HG02678 (cell line): ENCODE measurements around the gene RBM24.

Experiments
- ATAC-seq: cut with Tn5 transposase; IDR thresholded peaks from one replicate; pipeline ENCODE4 v1.9.1; 2021; ENCODE audit warnings: mild to moderate bottlenecking, moderate library complexity; ENCODE audit not compliant: unreplicated experiment

RBM24 gene

DNA sequence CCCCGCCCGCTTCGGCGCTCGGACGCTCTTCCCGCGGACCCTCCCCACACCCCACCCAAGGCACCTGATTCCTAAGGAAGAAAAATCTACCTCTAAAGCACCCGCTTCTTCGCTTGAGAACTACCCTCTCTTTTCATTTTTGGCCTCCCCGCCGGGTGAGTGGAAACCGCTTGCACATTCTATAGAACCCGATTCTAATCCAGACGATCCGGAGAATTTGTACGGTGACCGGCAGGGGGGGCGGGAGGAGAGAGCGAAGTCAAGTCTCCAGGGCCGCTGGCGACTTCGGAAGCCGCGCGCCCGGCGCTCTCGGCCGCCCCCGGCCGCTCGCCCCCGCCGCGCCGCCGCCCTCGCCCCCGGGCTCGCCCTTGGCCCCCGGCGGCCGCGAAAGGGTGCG lies at the start of gene RBM24:
RBM24 (plus strand) TSS at position 262 of the 397 bp plus-strand sequence. CDS start 221 bp downstream, outside the sequence.
- no peak for ATAC-seq

GRCh38 chr6:17233531-17233930 lies 47.6 kb upstream of the RBM24 start:
- no peak for ATAC-seq

DNA sequence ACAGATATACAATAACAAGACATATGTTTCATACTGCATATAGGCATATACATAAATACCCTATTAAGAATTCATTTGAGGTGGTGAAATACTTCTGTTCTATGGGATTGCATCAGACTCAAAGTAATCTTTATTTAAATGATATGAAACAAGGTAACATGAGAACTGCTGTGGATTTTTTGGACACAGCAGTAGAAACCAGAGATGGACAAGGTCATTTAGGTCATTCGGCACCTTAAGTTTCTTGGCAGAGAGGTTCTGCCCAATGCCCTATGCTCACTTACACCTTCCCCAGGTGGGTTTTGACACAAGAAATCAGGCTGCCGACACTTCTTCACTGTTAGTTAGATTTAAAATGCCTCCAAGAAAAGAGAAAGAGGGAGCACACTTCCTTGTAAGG lies 43.9 kb upstream of the RBM24 start:
- ATAC-seq = no peak

- ATAC-seq = no peak
Observed at GRCh38 chr6:17239260-17239659, 41.9 kb upstream of the RBM24 start.

GRCh38 chr6:17240803-17241500 lies 40.2 kb upstream of the RBM24 start:
- ATAC-seq = no peak

DNA sequence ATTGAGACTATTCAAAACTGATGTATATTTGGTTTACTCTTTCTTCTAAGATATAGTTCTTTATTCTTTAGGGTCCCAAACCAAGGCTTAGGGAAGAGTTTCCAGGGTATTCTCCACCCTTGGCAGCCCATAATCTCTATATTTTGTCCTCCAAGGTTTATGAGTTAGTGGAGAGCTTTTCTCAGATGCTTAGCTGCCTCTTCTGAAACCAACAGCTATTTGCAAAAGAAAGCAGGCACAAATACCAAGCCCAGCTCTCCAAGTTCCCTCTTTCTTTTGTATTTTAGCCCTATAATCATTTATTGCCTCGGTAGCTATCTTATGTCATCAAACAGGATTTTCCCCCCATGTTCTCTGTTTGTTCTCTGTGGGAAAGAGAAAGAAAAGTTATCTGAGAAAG lies 39.1 kb upstream of the RBM24 start:
- no peak for ATAC-seq

DNA sequence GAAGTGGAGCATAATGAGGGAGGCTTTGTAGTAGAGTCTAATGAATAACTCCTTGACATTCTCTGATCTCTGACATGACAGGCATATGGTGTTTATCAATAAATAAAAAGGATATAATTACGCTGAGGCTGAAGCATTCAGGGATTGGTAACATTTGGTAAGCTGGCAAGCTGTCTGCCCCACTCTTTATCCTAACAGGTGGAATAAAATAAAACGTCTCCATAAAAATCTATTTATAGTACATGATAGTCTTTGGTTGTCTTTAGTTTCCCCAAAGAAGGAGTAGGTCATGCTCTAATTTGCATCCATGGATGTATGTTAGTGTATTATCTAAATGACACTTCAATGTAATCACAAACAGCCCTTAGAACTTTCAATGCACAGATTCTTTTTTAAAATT lies 30.9 kb upstream of the RBM24 start:
- ATAC-seq = no peak

DNA sequence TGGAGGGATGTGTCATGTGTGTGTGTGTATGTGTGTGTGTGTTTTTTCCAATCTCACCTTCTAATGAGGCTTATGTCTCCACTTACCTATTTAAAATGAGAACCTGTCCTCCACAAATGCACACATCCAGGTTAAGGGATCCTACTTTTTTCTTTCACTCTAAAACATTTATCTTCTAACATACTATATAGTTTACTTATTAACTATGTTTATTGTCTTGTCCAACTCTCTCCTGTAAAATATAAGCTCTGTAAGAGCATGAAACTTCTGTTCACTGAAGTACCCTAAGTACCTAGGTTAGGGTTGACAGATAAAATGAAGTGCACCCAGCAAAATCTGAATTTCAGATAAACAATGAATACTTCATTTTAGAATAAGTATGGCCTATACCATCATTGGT lies 29.2 kb upstream of the RBM24 start:
- ATAC-seq = no peak

- no peak for ATAC-seq
Observed at GRCh38 chr6:17258749-17259148, 22.4 kb upstream of the RBM24 start.

DNA sequence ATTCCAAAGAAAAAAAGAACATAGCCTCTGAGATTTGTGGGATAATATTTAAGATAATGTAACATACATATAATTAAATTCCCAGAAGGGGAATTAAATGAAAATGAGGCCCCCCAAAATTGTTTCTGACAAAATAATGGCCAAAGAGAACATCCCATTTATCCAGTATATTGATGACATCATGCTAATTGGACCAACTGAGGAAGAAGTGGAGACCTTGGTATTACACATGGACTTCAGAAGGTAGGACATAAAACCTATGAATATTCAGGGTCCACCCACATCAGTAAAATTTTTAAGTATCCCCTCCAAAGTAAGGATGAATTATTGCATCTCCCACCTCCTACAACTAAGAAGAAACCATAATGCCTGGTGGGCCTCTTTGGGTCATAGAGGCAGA lies 15.6 kb upstream of the RBM24 start:
- no peak for ATAC-seq

DNA sequence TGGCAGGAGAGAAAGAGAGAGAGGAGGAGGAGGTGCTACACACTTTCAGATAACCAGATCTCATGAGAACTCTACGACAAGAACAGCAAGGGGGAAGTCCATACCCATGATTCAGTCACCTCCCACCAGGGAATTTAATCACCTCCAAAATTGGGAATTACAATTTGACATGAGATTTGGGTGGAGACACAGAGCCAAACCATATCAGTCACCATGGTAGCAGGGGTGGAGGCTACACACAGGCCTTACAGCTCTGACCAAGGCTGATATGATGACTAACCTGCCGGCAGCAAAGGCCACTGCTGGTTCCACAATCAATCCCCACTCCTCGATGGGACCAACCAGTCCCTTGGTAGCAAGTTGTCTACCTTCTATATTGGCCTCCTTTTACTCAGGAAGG lies 13.6 kb upstream of the RBM24 start:
- ATAC-seq = no peak

GRCh38 chr6:17268114-17268513 lies 13.0 kb upstream of the RBM24 start:
- no peak for ATAC-seq

- no peak for ATAC-seq
Observed at GRCh38 chr6:17269840-17270239, 11.3 kb upstream of the RBM24 start.

DNA sequence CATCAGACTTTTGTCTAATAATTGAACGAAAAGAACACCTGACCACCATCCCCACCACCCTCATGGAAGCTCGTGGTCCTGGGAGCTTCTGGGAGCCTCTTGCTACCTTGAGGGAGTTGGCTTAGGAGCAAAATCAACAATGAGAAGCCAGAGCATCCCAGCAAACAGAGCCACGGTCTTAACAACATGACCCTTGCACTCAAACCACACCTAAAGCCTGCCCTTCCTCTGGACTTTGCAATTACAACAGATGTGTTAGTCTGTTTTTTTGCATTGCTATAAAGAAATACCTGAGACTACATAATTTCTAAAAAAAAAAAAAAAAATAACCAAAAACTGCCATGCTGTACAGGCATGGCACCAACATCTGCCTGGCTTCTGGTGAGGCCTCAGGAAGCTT lies 9.5 kb upstream of the RBM24 start:
- no peak for ATAC-seq

- ATAC-seq = no peak
Observed at GRCh38 chr6:17276766-17277165, 4.4 kb upstream of the RBM24 start.

DNA sequence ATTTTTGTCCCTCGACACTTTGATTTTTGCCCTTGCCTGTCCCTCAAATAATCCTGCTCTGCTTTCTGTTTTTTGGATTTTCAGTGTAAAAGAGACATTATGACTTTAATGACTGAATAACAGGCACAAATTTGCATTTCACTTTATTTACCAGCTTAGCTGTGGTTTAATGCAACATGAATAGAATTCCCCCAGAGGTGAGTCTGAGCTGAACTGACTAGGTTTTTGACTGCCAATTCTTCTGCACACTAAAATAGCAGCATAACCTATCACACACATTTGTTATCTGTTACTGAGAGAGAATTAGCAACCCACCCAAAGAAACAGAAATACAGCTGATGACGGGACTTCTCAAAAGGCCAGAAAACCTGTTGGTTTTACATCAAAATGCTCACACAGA lies 3.9 kb upstream of the RBM24 start:
- ATAC-seq = no peak

- ATAC-seq = no peak
Observed at GRCh38 chr6:17278289-17279063, 2.7 kb upstream of the RBM24 start.

GRCh38 chr6:17280138-17280537 lies 1.0 kb upstream of the RBM24 start:
- no peak for ATAC-seq

DNA sequence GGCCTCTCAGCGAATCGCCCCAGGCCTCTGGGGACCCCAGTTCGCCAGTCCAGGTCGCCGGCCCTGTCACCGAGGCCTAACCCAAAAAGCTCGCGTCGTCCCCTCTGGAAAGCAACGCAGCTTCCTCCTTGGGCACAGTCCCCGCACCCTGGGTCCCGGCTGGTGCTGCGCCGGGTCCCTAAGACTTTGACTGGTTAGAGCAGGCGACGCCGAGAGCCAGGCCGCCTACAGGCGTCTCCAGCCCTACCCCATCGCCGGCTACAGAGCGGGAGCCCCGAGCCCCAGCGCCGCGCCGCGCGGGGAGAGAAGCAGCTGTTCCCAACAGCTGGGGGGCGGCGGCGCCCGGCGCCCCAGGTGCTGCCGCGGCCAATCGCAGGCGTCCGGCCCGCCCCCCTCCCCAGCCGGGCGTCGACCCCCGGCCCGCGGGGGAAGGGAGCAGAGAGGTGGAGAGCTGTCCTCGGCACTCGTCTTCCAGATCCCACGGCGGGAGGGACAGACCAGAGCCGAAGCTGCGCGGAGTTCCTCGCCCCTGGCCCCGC lies 540 bp upstream of the RBM24 start:
- no peak for ATAC-seq

DNA sequence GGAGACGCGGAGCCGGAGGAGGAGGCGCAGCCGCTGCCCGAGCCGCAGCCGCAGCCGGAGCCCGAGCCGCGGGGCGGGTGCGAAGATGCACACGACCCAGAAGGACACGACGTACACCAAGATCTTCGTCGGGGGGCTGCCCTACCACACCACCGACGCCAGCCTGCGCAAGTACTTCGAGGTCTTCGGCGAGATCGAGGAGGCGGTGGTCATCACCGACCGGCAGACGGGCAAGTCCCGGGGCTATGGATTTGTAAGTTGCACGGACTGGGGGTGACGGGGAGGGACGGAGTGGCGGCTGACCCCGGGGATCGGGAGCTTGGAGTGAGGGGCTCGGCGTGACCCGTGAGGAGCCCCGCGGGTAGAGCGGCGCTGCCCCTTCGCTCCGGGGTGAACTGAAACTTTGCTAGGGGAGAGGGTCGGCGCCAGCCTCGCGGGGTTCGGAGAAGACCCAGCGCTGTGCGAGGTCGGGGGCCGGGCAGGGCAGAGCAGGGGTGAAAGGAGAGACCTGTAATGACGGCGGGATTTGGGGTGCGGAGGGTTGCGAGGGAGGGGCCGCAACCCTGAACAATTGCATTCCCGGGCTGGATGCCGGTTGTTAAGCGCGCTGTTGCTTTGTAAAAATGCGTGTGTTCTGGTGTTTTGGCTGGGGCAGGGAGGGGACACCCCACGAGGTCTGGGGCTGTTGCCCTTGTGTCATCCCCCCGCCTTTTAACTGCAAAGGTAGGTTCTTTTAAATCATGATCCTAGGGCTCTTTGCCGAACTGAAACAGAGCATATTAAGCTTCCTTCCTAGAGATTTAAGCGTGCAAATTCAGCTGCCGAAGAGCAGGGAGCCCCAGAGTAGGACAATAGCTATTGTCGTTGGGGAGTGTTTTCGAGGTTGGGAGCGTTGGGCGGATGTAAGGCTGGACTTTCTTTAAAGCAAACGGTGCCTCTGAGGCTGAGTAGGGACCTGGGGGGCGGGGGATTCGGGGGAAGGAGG lies 628 bp downstream of the RBM24 start:
- no peak for ATAC-seq

GRCh38 chr6:17283074-17283473 lies 1.9 kb downstream of the RBM24 start:
- ATAC-seq = no peak
